Loucy (cell line): ENCODE results near the gene ARL16.

Experiments used
- CTCF ChIP-seq: fragments of 200-600 bp; sonication (generic); conservative IDR thresholded peaks from 2 replicates; pipeline ENCODE4 v1.5.1; 2014; ENCODE audit warnings: mild to moderate bottlenecking, antibody characterized with exemption, low read length
- EZH2phosphoT487 ChIP-seq: fragments of 200-600 bp; IDR thresholded peaks from 2 replicates; pipeline ENCODE4 v1.6.1; 2018; ENCODE audit warnings: antibody characterized with exemption, mild to moderate bottlenecking, moderate library complexity, borderline replicate concordance

DNA sequence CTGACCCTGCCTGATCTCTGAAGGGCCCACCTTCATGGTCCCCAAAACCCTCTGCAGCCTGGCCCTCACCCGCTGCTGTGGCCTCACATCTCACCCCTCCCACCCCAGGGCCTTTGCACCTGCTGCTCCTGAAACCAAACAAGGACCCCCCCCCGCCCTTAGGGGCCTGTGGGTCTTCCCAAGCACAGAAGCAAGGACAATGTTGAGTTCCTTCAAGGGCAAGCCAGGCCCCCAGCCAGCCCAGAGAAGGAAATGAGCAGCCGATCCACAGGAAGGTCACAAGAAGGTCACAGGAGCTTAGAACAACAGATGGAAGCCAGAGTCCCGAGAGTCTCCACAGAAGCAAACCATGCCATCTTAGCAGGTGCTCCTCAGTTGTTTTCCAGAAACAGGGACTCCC is 26.8 kb downstream of the ARL16 start:
- TF ChIP-seq CTCF (no peak), EZH2phosphoT487 (no peak)
